Neural crest cell (in vitro differentiated cells): ENCODE results near the gene SLC35B2. TPM values are rescaled to one million over a fixed set of nuclear protein-coding genes. Genes with fewer than 3 reads are reported as not detected.

Experiments
- DNase-seq: peaks from one replicate; pipeline ENCODE4 v3.0.0; 2021; ENCODE audit warnings: low read depth, mixed read lengths, low spot score
- H3K27ac Mint-ChIP-seq: one replicate; pipeline ENCODE4 v1.8.0; 2021; ENCODE audit warnings: mild to moderate bottlenecking, mixed read lengths; ENCODE audit not compliant: unreplicated experiment
- H3K27me3 Mint-ChIP-seq: 2 replicates; pipeline ENCODE4 v1.8.0; 2021; ENCODE audit warnings: low read depth, mild to moderate bottlenecking, mixed read lengths
- H3K36me3 Mint-ChIP-seq: 2 replicates; pipeline ENCODE4 v1.8.0; 2021; ENCODE audit warnings: low read depth, mild to moderate bottlenecking, mixed read lengths
- H3K4me1 Mint-ChIP-seq: 2 replicates; pipeline ENCODE4 v1.8.0; 2021; ENCODE audit warnings: mixed read lengths
- H3K4me3 Mint-ChIP-seq: one replicate; pipeline ENCODE4 v1.8.0; 2021; ENCODE audit warnings: mild to moderate bottlenecking, mixed read lengths
- H3K9me3 Mint-ChIP-seq: 2 replicates; pipeline ENCODE4 v1.8.0; 2021; ENCODE audit warnings: mixed read lengths
- total RNA-seq: library from RNA; stranded (reverse); gene quantifications from 2 replicates; pipeline ENCODE4 v1.2.1, GENCODE V29; 2021
- TF ChIP-seq, protein P1 (sequence below): fragments of 200-600 bp; sonication (generic); conservative IDR thresholded peaks from 2 replicates; pipeline ENCODE4 v1.5.0; 2021; ENCODE audit warnings: antibody characterized with exemption, mild to moderate bottlenecking

Gene SLC35B2
- total RNA-seq, 1 donor from 2014 or later = 77.7 TPM

DNA sequence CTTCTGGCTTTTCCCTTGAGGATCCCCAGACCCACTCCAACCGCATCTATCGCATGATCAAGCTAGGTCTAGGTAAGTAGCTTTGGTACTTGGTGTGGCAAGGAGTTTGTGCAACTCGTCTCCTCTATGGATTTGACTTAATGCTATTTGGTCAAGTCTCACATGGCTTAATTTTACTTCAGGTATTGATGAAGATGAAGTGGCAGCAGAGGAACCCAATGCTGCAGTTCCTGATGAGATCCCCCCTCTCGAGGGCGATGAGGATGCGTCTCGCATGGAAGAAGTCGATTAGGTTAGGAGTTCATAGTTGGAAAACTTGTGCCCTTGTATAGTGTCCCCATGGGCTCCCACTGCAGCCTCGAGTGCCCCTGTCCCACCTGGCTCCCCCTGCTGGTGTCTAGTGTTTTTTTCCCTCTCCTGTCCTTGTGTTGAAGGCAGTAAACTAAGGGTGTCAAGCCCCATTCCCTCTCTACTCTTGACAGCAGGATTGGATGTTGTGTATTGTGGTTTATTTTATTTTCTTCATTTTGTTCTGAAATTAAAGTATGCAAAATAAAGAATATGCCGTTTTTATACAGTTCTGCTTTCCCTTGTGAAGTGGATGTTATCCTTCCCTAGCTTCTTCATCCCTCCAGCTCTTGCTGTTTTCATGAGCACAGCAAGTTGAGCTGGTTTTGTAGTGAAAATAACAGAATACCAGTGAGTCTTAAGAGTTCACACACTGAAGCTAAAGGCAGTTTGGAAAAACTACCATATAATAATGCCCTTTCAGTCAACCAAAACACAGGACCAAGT lies 3.8 kb downstream of the SLC35B2 start:
- peaks cover 52% of the 10 kb centered on the region for H3K36me3 Mint-ChIP-seq

DNA sequence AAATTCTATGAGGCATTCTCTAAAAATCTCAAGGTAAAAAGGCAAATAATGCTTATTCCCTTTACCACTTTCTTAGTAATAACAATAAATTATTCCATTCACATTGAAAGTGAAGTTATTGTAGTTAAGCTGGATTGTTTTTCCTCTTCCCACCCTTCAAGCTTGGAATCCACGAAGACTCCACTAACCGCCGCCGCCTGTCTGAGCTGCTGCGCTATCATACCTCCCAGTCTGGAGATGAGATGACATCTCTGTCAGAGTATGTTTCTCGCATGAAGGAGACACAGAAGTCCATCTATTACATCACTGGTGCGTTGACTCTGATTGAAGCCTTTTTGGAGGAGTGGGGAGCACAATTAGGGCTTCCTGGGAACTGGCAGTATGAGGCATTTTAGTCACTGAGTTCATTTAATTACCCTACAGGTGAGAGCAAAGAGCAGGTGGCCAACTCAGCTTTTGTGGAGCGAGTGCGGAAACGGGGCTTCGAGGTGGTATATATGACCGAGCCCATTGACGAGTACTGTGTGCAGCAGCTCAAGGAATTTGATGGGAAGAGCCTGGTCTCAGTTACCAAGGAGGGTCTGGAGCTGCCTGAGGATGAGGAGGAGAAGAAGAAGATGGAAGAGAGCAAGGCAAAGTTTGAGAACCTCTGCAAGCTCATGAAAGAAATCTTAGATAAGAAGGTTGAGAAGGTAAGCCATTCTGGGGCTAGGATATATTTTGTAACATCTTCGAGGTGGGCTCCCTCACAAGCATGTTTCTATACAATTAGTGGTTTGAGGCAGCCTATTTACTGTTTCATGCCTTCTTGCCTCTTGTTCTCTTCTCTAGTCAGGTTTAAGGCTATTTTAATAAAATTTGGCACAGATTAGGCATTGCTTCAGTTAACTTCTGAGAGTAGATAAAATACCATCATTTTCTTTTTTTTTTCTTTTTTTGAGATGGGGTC lies 5.5 kb downstream of the SLC35B2 start:
- no peaks in the 10 kb centered on the region for H3K9me3 Mint-ChIP-seq
- peaks cover 81% of the 10 kb centered on the region for H3K4me1 Mint-ChIP-seq
- H3K27ac Mint-ChIP-seq = peak overlapping the region; percentile 63
- no peak for DNase-seq
- peak overlapping the region; percentile 93 for H3K4me3 Mint-ChIP-seq
- peaks cover 60% of the 10 kb centered on the region for H3K36me3 Mint-ChIP-seq
- H3K27me3 Mint-ChIP-seq = peaks cover 30% of the 10 kb centered on the region
- TF ChIP-seq, protein P1, sequence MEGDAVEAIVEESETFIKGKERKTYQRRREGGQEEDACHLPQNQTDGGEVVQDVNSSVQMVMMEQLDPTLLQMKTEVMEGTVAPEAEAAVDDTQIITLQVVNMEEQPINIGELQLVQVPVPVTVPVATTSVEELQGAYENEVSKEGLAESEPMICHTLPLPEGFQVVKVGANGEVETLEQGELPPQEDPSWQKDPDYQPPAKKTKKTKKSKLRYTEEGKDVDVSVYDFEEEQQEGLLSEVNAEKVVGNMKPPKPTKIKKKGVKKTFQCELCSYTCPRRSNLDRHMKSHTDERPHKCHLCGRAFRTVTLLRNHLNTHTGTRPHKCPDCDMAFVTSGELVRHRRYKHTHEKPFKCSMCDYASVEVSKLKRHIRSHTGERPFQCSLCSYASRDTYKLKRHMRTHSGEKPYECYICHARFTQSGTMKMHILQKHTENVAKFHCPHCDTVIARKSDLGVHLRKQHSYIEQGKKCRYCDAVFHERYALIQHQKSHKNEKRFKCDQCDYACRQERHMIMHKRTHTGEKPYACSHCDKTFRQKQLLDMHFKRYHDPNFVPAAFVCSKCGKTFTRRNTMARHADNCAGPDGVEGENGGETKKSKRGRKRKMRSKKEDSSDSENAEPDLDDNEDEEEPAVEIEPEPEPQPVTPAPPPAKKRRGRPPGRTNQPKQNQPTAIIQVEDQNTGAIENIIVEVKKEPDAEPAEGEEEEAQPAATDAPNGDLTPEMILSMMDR = no peak

More for the DNA sequence above, 3.8 kb downstream of the SLC35B2 start:
- TF ChIP-seq, protein P1 = peak; percentile 65
- Mint-ChIP-seq H3K9me3 (no peaks in the 10 kb centered on the region), H3K27ac (no peak overlapping the region), H3K4me1 (peaks cover 81% of the 10 kb centered on the region), H3K27me3 (peaks cover 30% of the 10 kb centered on the region), H3K4me3 (peak overlapping the region; percentile 93)
- DNase-seq = peak; percentile 57

DNA sequence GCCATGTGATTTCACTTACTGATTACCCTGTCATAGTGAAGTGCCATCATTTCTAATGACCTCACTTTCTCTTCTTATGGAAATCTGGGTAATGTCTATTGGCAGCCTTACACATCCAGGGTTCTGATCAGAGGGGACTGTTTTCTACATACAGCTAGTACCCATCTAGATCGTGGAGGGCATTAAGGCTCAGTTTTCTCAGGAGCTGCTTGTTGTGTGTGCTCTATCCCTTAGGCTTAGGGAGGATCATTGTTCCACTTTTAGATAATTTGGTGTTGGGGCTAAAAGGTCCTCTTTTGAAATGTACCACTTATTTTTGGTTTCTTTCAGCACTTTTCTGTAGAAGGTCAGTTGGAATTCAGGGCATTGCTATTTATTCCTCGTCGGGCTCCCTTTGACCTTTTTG lies 6.6 kb downstream of the SLC35B2 start:
- Mint-ChIP-seq H3K27me3 (peaks cover 28% of the 10 kb centered on the region), H3K4me1 (peaks cover 79% of the 10 kb centered on the region), H3K36me3 (peaks cover 56% of the 10 kb centered on the region), H3K4me3 (peak overlapping the region; percentile 93), H3K27ac (no peak overlapping the region), H3K9me3 (no peaks in the 10 kb centered on the region)
- TF ChIP-seq, protein P1 = no peak
- no peak for DNase-seq

DNA sequence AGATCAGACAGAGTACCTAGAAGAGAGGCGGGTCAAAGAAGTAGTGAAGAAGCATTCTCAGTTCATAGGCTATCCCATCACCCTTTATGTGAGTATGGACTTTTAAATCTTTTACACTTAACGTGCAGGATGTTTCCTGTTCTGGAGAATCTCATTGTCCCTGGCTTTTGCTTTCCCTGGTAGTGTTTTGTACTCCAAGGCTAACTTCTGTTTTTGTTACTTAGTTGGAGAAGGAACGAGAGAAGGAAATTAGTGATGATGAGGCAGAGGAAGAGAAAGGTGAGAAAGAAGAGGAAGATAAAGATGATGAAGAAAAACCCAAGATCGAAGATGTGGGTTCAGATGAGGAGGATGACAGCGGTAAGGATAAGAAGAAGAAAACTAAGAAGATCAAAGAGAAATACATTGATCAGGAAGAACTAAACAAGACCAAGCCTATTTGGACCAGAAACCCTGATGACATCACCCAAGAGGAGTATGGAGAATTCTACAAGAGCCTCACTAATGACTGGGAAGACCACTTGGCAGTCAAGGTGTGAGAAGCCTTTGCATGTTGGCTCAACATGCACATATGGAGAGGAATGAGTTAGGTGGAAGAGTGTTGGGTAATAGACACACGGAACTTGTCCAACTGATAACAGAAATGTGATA lies 7.1 kb downstream of the SLC35B2 start:
- no peak for DNase-seq
- TF ChIP-seq, protein P1 = no peak
- Mint-ChIP-seq H3K36me3 (peaks cover 54% of the 10 kb centered on the region), H3K9me3 (no peaks in the 10 kb centered on the region), H3K27ac (no peak overlapping the region), H3K27me3 (peaks cover 27% of the 10 kb centered on the region), H3K4me3 (peak overlapping the region; percentile 100), H3K4me1 (peaks cover 79% of the 10 kb centered on the region)

DNA sequence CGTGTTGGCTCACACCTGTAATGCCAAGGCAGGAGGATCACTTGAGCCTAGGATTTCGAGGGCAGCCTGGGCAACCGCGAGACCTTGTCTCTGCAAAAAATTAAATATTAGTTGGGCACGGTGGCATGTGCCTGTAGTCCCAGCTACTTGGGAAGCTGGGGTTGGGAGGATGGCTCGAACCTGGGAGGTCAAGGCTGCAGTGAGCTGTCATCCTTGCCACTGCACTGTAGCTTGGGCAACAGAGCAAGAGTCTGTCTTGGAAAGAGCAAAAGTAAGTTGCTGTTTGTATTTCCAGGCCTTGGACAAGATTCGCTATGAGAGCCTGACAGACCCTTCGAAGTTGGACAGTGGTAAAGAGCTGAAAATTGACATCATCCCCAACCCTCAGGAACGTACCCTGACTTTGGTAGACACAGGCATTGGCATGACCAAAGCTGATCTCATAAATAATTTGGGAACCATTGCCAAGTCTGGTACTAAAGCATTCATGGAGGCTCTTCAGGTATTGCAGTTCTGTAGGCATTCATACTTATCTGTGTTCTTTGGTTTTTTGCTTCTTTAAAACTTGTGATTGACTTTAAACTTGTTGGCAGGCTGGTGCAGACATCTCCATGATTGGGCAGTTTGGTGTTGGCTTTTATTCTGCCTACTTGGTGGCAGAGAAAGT lies 8.1 kb downstream of the SLC35B2 start:
- Mint-ChIP-seq H3K27ac (no peak overlapping the region), H3K4me3 (peak overlapping the region; percentile 100), H3K36me3 (peaks cover 52% of the 10 kb centered on the region), H3K9me3 (no peaks in the 10 kb centered on the region), H3K4me1 (peaks cover 75% of the 10 kb centered on the region), H3K27me3 (peaks cover 24% of the 10 kb centered on the region)
- TF ChIP-seq, protein P1 = no peak
- DNase-seq = no peak
